Kidney (tissue), 14 donors: Measurements from ENCODE around the gene KCNAB2. TPM values are rescaled to one million over a fixed set of nuclear protein-coding genes. Genes with fewer than 3 reads are reported as not detected.
A peak's percentile ranks its signal among the peaks of the same experiment; 100 is the strongest.

Experiments used
- DNase-seq, 5 donors: peaks; one replicate each; pipeline ENCODE4 v3.0.0-alpha.2; 2013 to 2020
- FAIRE-seq: peaks from 2 replicates; lab custom pipeline; 2012; peaks lifted over from hg19 to GRCh38; lab: Jason Lieb, UNC
- H3K27ac ChIP-seq, 2 donors: one replicate each; pipeline ENCODE4 v1.7.0; 2013; ENCODE audit warnings: low read depth in 2 of 2, low read length in 2 of 2, inconsistent platforms in 1 of 2
- H3K27me3 ChIP-seq: one replicate; pipeline ENCODE4 v1.7.1; 2013; ENCODE audit warnings: low read length, inconsistent platforms; ENCODE audit not compliant: control insufficient read depth, insufficient read depth
- H3K36me3 ChIP-seq, 3 donors: one replicate each; pipeline versions ENCODE4 v1.7.0 to v1.7.1; 2013; ENCODE audit warnings: low read length in 3 of 3, control low read depth in 1 of 3, inconsistent platforms in 1 of 3; ENCODE audit not compliant: insufficient read depth in 3 of 3, control insufficient read depth in 2 of 3
- H3K4me1 ChIP-seq, 3 donors: one replicate each; pipeline versions ENCODE4 v1.7.0 to v1.7.1; 2013; ENCODE audit warnings: low read length in 3 of 3, inconsistent platforms in 1 of 3, low read depth in 1 of 3; ENCODE audit not compliant: control insufficient read depth in 2 of 3, insufficient read depth in 2 of 3
- H3K4me3 ChIP-seq, 3 donors: one replicate each; pipeline versions ENCODE4 v1.7.0 to v1.8.1; 2013; ENCODE audit warnings: low read length in 3 of 3, control low read depth in 1 of 3, inconsistent platforms in 1 of 3
- H3K9ac ChIP-seq, 3 donors: one replicate each; pipeline versions ENCODE4 v1.7.0 to v1.7.1; 2013; ENCODE audit warnings: low read length in 3 of 3, control low read depth in 1 of 3, inconsistent platforms in 1 of 3
- H3K9me3 ChIP-seq, 3 donors: one replicate each; pipeline versions ENCODE4 v1.7.0 to v1.7.1; 2013; ENCODE audit warnings: low read length in 3 of 3, control low read depth in 1 of 3, inconsistent platforms in 1 of 3; ENCODE audit not compliant: control insufficient read depth in 2 of 3, insufficient read depth in 1 of 3
- CTCF ChIP-seq: IDR thresholded peaks from 3 replicates; pipeline ENCODE4 v1.5.1; 2012; ENCODE audit warnings: mild to moderate bottlenecking, moderate library complexity, borderline replicate concordance; ENCODE audit not compliant: insufficient read depth; ENCODE audit errors: extremely low read depth
- intact Hi-C: fragments of 100-400 bp; cut with DNase I; formaldehyde crosslinking; loops from one replicate; pipeline ENCODE4 v1.11.1; 2022
- polyA plus RNA-seq: library from polyadenylated mRNA; stranded (reverse); fragments of 350-450 nt; fragmentation: Illumina TruSeq; extraction: RNeasy Lipid Tissue Mini Kit (QIAGEN cat#74804); gene quantifications from one replicate; pipeline ENCODE4 v1.2.3, GENCODE V29; 2014; ENCODE audit warnings: low read depth, low replicate concordance; ENCODE audit not compliant: insufficient read depth
- total RNA-seq: library from RNA; stranded (reverse); fragmentation: NEBNext Ultra II Directional; extraction: Animal tissue kit (Norgen Biotek cat#: 25700); gene quantifications from one replicate; pipeline ENCODE4 v1.2.1, GENCODE V29; 2021
- donor health status: control.
- donor health status: control.
- donor health status: control.
- donor health status: control.
- donor health status: control.
- donor health status: DM: yes; HTN: yes; CAD: no.
- donor health status: Normal renal cell carcinoma (clear cell type).

The KCNAB2 gene
- total and polyA plus RNA-seq, 2 donors from 2014 or later: 19.6 to 28.1 TPM

DNA sequence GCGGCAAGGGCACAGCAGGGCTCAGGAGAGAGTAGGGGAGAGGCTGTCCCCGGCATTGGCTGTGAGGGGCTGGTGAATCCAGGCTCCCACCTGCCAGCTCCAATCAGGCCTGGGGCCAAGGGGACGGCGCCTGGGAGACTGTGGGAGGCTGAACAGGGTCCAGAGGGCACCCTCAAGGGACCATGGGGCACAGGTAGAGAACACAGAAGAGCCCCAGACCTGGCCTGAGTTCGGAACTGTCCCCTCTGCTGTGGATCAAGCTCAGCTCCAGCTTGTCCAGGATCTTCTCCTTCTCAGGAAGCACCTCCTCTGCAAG is 67.0 kb downstream of the KCNAB2 start:
- TF ChIP-seq CTCF: no peak
- DNase-seq (peak in 1 of 5 donors; percentile 41), FAIRE-seq (no peak)
- Histone ChIP-seq H3K9ac (no peak overlapping the region), H3K36me3 (no peaks in the 10 kb centered on the region), H3K4me3 (no peak overlapping the region), H3K27me3 (no peaks in the 10 kb centered on the region), H3K9me3 (peaks cover 0 to 8% (median 0%) of the 10 kb centered on the region in 3 donors), H3K4me1 (no peaks in the 10 kb centered on the region), H3K27ac (no peak overlapping the region)
- intact Hi-C loops: no loop called here

- H3K4me1 ChIP-seq: no peaks in the 10 kb centered on the region
- no peak overlapping the region for H3K4me3 ChIP-seq
- no peaks in the 10 kb centered on the region for H3K27me3 ChIP-seq
- peak in 1 of 5 donors; percentile 52 for DNase-seq
- H3K36me3 ChIP-seq: no peaks in the 10 kb centered on the region
- TF ChIP-seq CTCF: no peak
- peaks cover 0 to 8% (median 0%) of the 10 kb centered on the region in 3 donors for H3K9me3 ChIP-seq
- H3K27ac ChIP-seq: no peak overlapping the region
- FAIRE-seq: no peak
- intact Hi-C loops: no loop called here
- H3K9ac ChIP-seq: no peak overlapping the region
These were observed 67.4 kb downstream of the KCNAB2 start for GRCh38 chr1:6113116-6113515.

- H3K4me1 ChIP-seq: no peaks in the 10 kb centered on the region
- H3K9ac ChIP-seq: no peak overlapping the region
- H3K9me3 ChIP-seq: peaks cover 0 to 8% (median 0%) of the 10 kb centered on the region in 3 donors
- TF ChIP-seq CTCF: no peak
- DNase-seq (peak in 1 of 5 donors; percentile 60), FAIRE-seq (no peak)
- H3K36me3 ChIP-seq: no peaks in the 10 kb centered on the region
- no peak overlapping the region for H3K27ac ChIP-seq
- no peak overlapping the region for H3K4me3 ChIP-seq
- intact Hi-C loops: no loop called here
- H3K27me3 ChIP-seq: no peaks in the 10 kb centered on the region
These were observed 68.1 kb downstream of the KCNAB2 start for GRCh38 chr1:6113745-6114144.

GRCh38 chr1:6116137-6116536 is 70.4 kb downstream of the KCNAB2 start:
- FAIRE-seq (no peak), DNase-seq (no peak)
- H3K9ac ChIP-seq: no peak overlapping the region
- H3K4me1 ChIP-seq: no peaks in the 10 kb centered on the region
- TF ChIP-seq CTCF: no peak
- H3K4me3 ChIP-seq: no peak overlapping the region
- no peaks in the 10 kb centered on the region for H3K36me3 ChIP-seq
- H3K27ac ChIP-seq: no peak overlapping the region
- H3K9me3 ChIP-seq: peaks cover 0 to 8% (median 0%) of the 10 kb centered on the region in 3 donors
- no peaks in the 10 kb centered on the region for H3K27me3 ChIP-seq
- intact Hi-C loops: no loop called here
